Colon (tissue), 2 donors: Measurements from ENCODE around the gene YIPF4.
A peak's percentile ranks its signal among the peaks of the same experiment; 100 is the strongest.
"Not testable (repeated sequence)": the region's sequence is repeated elsewhere in the genome, so short reads cannot be mapped to it uniquely, and the experiment has no call there.

Experiments used
- FAIRE-seq: peaks from 2 replicates; lab custom pipeline; 2012; peaks lifted over from hg19 to GRCh38; lab: Jason Lieb, UNC
- donor health status: control.
- donor health status: control.

The YIPF4 gene

GRCh38 chr2:32289165-32289999 lies 11.7 kb downstream of the YIPF4 start:
- peak; percentile 61 for FAIRE-seq

GRCh38 chr2:32290000-32290339 lies 12.3 kb downstream of the YIPF4 start:
- peak; percentile 64 for FAIRE-seq

- no peak for FAIRE-seq
Observed at GRCh38 chr2:32291746-32292145, 14.0 kb downstream of the YIPF4 start.

- not testable (repeated sequence) for FAIRE-seq
Observed at GRCh38 chr2:32293493-32293892, 15.8 kb downstream of the YIPF4 start.

GRCh38 chr2:32293966-32294562 lies 16.4 kb downstream of the YIPF4 start:
- FAIRE-seq: not testable (repeated sequence)

- no peak for FAIRE-seq
Observed at GRCh38 chr2:32310577-32310976, 32.9 kb downstream of the YIPF4 start.

- no peak for FAIRE-seq
Observed at GRCh38 chr2:32314886-32315285, 37.2 kb downstream of the YIPF4 start.

GRCh38 chr2:32328679-32329078 lies 51.0 kb downstream of the YIPF4 start:
- not testable (repeated sequence) for FAIRE-seq

- peak; percentile 28 for FAIRE-seq
Observed at GRCh38 chr2:32329180-32329980, 51.7 kb downstream of the YIPF4 start.

- no peak for FAIRE-seq
Observed at GRCh38 chr2:32330136-32330535, 52.4 kb downstream of the YIPF4 start.

- no peak for FAIRE-seq
Observed at GRCh38 chr2:32342801-32343200, 65.1 kb downstream of the YIPF4 start.

- not testable (repeated sequence) for FAIRE-seq
Observed at GRCh38 chr2:32350797-32351196, 73.1 kb downstream of the YIPF4 start.

- no peak for FAIRE-seq
Observed at GRCh38 chr2:32355976-32356680, 78.4 kb downstream of the YIPF4 start.

- no peak for FAIRE-seq
Observed at GRCh38 chr2:32356681-32357317, 79.1 kb downstream of the YIPF4 start, which contains the start of gene BIRC6. Gene BIRC6, plus strand, starts transcription at chr2:32357023. Its CDS starts 139 bp downstream, at chr2:32357162.

- no peak for FAIRE-seq
Observed at GRCh38 chr2:32357318-32358110, 79.8 kb downstream of the YIPF4 start.

GRCh38 chr2:32358111-32358482 lies 80.4 kb downstream of the YIPF4 start:
- no peak for FAIRE-seq

- no peak for FAIRE-seq
Observed at GRCh38 chr2:32360416-32360815, 82.7 kb downstream of the YIPF4 start.

GRCh38 chr2:32362997-32363396 lies 85.3 kb downstream of the YIPF4 start:
- not testable (repeated sequence) for FAIRE-seq

GRCh38 chr2:32363597-32363996 lies 85.9 kb downstream of the YIPF4 start:
- no peak for FAIRE-seq

- not testable (repeated sequence) for FAIRE-seq
Observed at GRCh38 chr2:32364290-32364689, 86.6 kb downstream of the YIPF4 start.

GRCh38 chr2:32365679-32366078 lies 88.0 kb downstream of the YIPF4 start:
- not testable (repeated sequence) for FAIRE-seq
